IPS-11a (cell line): ENCODE data around the gene CATSPER4.

ENCODE experiments used
- H3K4me3 ChIP-seq: one replicate; pipeline ENCODE4 v1.5.1; 2013; ENCODE audit warnings: low read depth, low read length, control low read depth

The CATSPER4 gene

DNA sequence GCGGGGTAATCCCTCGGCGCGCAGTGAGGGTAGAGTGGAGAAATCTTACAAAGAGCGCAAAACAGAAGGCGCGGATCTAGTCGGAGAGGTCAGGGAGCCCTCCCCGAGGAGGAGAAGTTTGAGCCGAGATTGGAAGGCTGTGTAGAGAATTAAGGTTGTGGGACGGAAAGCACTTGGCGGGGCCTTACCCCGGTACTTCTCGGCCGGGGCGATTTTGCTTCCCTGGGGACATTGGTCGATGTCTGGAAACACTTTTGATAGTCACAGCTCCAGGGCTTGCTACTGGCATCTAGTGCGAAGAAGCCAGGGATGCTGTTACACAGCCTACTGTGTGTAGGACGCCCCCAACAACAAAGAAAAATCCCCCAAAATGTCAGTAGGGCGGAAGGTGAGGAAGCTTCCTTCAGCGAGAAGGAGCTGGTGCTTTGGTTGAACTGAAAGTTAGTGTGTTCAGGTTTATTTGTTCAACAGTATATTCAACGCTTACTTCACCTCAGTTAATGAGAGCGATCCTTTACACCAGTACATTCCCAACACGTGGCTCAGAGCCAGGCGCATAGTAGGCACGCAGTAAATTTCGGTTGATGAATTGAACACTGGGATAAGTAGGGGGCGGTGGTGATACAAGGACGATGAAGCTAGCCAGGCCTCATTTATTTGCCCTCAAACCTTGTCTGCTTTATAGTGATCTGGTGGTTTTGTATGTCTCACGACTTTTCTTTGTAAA, 44.4 kb downstream of the CATSPER4 start:
- H3K4me3 ChIP-seq = peak overlapping the region; percentile 97

DNA sequence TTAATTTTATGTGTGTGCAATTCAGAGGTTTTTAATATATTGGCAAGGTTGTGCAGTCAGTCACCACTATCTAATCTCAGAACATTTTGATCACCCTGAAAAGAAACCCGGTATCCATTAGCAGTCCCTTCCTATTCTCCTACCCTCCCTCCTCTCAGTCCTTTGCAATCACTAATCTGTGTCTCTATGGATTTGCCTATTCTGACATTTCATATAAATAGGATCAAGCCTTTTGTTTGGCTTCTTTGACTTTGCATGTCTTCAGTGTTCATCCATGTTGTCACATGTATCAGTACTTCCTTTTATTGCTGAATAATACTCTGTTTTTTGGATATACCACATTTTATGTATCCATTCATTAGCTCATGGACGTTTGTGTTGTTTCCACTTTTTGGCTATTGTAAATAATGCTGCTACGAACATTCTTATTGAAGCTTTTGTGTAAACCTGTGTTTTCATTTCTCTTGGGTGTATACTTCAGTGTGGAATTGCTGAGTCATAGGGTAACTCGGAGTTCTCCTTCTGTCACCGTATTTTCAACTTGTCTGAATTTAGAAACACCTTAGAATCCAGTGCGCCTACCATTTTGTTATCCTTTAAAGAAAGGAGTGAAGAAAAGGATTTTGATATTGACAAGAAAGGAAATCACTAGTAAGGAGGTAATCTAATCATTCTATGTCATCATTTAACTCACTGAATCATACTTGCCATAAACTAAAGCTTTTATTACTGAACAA, 47.0 kb downstream of the CATSPER4 start:
- no peak overlapping the region for H3K4me3 ChIP-seq

DNA sequence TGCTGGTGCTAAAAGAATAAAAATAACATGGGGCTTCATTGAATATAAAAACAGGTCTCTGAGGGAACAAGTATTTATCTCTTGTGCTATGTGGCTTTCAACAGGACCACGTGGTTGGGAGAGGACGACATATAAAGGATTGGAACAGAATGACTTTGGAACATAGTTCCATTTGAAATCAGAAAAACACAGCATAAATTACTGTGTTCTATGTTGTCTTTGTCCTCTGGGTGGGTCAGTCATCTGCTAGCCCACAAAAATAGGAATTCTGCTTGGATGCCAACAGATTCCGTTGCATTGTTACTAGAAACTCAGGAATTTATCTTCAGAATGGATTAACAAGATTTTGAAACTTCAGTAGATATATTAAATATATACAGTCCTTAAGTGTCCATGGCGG, 49.5 kb downstream of the CATSPER4 start:
- no peak overlapping the region for H3K4me3 ChIP-seq
